Stimulated activated CD4-positive, alpha-beta T cell treated with anti-CD3 and anti-CD28 coated beads, Interleukin-1b, Interleukin-23, amount 100 ng/mL, for 1 hour (primary cell): ENCODE measurements around the gene MMP15.
"Not testable (repeated sequence)": the region's sequence is repeated elsewhere in the genome, so short reads cannot be mapped to it uniquely, and the experiment has no call there.

Source experiments
- DNase-seq, 2 donors: peaks; one replicate each; pipeline ENCODE4 v3.0.0-alpha.2; 2020; ENCODE audit warnings: low read depth in 2 of 2

The MMP15 gene

DNA sequence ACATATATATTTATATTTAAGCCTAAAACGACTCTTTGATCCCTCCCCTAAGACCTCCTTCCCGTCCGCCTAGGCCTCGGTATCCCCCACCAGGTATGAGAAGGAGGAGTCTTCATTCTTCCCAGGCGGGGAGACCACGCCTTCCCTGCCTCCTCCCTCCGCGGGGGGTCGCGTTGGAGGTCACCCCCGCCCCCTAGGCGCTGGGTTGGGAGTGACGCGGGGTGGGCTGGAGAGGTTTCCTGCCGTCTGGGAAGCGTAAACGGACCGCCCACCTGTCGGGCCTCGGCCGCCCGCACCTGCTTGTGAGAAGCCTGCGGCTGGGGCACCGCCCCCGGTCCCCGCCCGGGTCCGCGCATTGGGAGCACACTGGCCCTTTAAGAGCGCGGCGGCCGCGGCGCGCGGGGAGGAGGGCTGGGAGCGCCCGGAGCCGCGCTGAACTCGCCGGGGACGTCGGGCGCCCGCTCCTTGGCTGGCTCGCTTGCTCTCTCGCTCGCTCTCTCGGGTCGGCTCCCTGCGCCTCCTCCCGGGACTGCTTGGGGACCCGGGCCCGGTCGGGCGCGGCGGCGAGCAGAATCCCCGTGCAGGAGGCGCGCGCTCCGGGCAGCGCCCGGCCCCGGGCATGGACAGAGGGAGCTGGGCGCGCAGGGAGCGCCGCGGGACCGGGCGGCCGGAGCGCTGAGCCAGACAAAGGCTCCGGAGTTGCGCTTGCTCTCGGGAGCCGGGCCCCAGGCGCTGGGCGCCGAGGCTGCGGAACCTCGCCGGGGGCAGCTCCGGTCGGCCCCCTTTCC, at the start of gene MMP15:
Gene MMP15, plus strand, starts transcription at position 404 of the 788 bp plus-strand sequence. CDS start 597 bp downstream, outside the sequence.
- peak; percentile 6 to 46 for DNase-seq

DNA sequence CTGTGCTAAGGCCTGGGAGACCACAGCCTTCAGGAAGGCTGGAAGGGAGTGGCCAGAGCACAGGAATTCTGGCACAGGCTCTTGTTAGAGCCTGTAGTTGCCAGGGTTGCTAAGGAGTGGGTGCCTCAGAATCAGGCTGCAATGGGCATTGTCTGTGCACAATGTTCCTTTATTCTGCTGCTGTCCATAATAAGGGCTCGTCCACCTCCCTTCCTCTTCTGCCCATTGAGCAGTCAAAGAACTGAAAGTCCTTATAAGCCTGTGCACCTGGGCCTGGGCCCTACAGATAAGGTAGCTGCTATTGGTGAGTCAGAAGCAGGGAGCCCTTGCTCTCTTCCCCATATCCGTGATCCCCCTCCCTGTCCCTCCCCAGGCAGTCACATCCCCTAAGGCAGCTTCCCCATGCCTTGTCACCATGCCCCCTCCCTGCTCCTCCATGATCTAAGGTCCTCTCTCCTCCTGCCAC, 49.2 kb upstream of the MMP15 start:
- DNase-seq: no peak

DNA sequence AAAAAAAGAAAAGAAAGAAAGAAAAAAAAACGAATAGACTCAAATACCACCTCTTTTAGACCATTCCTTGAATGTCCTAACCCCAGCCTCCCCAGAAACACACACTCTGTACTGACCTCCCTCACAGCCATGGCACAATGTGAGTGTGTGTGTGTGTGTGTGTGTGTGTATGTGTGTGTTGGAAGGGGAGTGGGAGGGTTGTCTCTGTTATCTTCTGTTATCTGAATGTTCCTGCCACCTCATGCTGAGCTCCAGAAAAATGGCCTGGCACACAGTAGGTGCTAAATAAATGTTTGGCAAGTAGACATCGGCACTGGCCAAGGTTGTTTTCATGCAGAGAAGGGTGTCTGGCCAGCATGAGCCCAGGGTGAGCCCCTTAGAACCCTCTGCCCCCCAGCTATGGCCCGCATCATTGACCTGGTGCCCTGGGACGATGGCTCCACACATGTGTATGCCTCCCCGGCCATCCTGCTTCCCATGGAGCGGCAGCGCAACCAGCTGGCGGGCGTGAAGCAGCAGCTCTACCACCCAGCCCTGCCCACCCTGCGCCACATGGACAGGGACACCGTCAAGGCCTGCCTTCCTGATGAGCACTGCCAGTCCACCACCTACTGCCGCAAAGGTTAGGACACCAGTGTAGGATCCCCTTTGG, 48.0 kb upstream of the MMP15 start:
- DNase-seq: no peak

DNA sequence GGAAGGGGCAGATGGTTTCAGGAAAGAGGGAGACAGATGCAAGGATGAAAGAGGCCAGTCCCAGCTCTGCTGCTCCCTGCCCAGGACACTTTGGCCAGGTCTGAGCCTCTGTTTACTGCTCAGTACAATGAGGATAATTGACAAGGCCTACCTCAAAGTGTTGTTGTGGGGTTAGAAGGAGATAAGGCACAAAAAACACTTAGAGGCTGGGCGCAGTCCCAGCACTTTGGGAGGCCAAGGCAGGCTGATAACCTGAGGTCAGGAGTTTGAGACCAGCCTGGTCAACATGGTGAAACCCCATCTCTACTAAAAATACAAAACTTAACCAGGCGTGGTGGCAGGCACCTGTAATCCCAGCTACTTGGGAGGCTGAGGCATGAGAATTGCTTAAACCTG, 47.5 kb upstream of the MMP15 start:
- DNase-seq: not testable (repeated sequence)

DNA sequence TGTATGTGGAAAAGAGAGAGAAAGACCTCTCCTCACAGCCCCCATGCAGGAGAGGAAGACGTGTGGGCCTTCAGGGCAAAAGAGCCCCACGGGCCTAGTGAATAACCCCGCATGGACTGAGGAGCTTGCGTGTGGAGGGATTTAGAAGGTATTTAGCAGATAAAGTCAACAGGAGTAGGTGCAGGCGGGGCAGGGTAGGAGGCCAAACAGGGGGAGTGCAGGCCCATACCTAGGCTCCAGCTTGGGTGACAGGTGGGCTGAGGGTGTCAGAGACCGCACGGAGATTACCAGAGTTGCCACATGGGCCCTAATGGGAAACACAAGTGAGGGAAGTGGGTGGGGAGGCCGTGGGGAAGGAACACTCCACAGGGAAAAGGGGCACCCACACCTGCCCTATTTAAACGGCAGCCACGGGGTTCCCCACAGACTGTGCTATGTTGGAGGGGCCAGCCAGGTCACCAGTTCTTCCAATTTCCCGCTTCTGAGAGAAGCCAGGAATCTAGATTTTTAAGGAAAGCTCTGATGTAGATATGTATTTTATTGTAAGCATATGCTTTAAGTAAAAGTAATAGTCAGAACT, 46.5 kb upstream of the MMP15 start:
- DNase-seq: no peak

DNA sequence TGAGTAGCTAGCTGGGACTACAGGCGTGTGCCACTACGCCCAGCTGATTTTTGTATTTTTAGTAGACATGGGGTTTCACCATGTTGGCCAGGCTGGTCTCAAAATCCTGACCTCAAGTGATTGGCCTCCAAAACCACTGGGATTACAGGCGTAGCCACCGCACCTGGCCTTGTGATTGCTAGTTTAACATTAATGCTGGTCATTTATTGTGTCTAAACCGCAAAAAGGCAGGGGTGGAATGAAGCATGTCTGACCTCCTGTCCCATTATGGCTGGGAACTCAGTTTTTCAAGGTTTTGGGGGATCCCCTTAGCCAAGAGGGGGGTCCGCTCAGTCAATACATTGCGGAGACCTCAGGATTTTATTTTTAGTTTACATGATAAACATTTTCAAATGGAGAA, 43.9 kb upstream of the MMP15 start:
- no peak for DNase-seq

DNA sequence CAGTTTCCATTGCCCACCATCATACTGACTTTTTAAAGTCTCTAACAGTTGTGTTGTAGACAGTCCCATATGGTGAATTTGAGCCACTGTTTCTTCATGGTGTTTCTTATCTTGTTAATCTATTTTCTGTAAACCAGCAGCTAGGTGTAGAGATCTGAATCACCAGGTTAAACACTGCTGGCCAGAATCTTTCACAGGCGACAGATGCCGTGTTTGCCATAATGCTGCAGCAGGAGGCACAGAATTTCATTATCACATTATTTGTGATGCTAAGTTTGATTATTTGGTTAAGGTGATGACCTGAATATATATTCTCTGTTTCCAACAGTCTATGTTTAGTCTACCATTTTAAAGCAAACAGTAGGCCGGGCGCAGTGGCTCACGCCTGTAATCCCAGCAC, 43.2 kb upstream of the MMP15 start:
- no peak for DNase-seq

DNA sequence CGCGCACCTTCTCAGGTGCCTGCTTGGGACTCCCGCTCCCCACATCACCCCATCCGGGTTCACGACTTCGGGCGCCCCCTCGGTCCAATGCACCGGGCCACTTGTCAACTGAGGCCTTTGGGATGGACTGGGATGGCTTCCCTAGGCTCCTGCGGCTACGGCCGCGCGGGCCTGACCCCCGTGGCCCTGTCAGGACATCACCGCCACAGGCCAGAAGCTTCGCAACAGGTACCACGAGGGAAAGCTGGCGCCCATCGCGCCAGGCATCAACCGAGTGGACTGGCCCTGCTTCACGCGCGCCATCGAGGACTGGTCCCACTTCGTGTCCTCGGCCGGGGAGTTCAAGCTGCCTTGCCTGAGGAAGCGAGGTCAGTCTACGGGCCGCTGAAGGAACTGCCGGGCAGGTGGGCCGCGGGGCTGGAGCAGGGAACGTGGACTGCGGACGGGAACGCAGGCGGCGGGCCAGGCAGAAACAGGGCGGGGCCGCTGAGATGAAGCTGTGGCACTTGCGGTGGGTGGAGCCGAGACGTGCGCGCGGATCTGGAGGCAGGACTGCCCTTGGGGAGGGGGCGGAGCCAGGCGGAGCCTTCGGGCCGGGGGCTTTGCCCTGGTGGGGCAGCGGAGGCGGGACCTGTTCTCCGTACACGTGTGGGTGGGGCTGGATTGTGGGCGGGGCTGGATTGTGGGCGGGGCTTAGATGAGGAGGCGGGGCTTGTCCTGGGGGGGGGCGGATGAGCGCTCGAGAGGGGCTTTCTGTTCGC, 40.9 kb upstream of the MMP15 start:
- peak; percentile 83 to 86 for DNase-seq

DNA sequence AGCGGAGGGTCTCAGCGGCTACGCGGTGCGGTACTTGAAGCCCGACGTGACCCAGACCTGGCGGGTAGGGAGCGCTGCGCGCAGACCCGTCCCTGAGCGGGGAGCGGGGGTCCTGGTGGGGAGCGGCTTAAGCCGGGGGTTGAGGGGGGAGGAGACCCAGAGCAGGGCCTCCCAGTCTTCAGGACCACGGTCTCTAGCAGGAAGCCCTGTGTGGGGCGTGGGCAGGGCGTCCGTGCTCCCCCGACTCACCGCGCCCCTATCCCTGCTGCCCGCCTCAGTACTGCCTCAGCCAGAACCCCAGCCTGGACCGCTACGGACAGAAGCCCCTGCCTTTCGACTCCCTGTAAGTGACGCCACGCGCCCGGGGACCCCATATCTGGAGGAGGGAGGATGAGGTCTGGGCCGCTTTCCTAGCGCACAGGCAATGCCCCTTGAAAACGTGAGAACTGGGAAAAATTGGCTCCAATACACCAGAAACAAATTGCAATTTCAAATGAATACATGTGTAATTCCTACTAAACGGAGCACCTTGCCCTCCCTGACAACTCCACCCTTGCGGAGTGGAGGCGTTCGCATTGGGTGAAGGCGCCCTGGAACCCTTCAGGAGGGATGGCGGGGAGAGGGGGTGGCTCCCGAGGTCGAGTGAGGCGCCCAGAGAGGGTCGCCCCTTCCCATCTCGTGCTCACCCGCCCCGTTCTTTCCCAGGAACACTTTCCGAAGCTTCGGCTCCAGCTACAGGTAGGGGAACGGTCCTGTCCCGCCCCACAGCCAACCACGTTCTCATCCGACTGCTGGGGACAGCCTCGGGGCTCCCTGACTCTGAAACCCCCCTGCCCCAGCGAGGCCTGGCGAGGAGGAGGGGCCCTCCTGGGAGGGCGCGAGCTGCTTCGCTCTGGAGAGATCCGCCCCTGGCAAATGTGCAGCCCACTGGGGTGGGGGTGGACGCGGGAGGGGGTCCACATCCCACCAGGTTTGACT, 40.1 kb upstream of the MMP15 start:
- DNase-seq: no peak

DNA sequence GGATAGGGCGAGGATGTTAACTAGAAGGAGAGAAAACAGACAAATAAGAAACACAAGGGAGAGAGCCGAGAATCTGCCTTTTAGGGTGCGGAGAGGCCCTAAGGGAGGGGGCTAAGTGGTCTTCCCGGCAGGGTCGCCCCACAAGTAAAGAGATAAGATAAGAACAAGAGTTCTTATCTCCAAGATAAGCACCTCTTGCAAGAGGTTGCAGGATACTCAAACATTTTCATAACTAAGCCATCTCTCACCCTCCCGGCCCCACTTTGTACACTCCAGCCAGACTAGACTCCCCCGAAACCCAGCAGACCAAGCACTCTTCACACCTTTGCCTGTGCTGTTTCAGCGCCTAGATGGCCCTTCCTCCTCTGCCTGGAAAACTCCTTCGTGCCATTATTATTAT, 39.4 kb upstream of the MMP15 start:
- no peak for DNase-seq

DNA sequence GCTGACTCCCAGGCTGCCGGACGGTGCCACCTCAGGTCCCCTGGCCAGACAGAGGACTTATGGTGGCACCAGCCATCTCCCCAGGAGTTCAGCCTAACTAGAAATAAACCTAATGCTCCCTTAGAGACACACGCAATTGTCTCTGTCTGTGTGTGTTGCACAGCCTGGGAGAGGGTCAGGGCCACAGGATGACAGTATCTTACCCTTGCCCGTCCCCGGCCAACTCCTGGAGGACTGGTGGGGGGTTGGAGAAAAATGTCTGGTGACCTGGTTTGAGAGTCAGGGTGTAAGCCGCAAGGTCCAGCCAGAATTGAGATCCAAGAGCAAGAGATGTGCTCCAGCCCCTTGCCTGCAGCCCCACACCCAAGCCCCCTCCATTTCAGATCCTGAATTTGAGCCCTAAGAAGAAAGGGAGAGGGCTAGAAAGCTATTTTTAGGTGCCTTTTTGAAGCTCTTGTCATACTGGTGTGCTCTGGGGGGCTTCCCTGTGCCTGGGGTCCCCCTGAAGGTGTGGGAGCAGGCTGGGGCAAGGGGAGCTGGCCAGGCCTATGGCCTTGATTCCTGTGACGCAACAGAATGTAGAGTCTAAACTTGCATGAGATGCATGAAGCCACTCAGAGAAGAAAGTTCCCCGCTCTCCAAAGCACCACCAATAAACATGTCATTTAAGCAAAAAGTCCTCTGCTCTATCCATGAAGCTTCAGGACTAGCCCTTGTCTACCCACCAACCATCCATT, 37.9 kb upstream of the MMP15 start:
- no peak for DNase-seq

DNA sequence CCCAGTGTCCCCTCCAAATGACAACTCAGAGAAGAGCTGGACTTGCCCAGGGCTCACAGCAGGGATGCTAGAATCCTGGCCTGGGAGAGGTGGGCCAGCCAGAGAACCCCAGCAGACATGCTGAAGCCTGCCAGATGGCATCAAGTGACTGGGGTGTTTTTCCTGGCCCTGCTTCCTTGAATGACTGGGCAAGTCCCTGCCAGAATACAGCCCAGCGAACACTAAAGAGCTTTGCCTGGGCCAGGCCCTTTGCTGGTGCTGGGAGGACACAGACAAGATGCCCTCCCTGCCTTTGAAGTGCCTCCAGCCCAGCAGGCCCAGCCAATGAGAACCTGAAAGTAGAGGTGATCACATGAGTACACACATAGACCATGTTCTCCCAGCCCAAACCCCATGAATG, 36.6 kb upstream of the MMP15 start:
- DNase-seq: no peak

DNA sequence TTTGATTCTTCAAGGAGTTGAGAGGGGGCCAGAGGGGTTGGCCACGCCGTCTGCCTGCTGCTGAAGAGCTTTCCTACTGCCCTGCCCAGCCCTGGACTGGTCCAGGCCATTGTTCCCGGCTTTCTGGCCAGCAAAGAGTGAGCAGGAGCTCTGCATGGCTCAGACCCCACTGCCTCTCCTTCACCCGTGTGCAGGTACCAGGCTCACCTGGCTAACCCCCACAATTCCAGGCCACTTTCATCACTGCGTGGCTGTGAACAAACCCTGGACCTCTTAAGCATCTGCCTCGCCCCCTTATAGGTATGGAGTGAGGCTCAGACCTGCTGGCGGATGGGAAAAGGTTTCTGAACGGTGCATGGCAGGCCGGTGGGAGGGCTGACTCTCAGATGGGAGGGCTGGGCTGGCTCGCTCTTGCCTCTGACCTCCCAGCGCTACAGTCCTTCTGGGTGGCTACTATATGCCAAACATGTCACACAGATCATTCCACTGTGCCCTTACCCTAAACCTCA, 33.9 kb upstream of the MMP15 start:
- DNase-seq: no peak

DNA sequence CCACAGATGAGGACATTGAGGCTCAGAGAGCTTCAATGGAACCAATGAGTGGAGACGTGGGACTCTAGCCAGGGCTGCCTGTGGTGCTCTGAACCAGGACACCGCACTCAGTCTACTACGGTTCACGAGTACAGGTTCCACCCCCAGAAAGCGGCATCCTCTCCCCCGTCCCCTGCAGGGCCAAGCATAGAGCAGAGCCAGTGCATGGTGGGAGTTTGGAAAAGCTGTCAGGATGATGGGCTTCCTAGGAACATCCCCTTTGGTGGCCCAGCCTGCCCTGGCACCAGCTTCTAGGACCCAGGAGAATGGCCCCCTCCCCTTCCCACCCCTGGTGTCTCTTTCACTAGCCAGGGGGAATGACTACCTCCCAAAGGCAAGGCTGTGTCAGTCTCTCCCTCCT, 33.5 kb upstream of the MMP15 start:
- no peak for DNase-seq

DNA sequence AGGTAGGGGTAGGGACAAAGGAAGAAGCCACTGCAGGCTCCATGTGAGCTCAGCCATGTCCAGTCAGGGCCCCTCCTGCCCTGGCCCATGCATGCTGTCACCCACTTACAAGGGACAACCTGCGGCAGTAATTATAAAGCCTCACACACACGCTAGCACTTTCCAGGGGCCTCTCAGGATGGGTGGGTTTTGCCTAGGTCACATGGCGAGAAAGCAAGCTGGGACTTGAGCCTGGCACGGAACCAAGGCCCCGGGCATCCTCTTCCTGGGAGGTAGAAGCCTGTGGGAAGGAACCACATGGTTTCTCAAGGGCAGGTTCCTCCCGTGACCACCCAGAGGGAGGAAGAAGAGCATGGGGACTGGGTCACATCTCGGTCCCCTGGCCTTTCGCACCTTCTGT, 32.1 kb upstream of the MMP15 start:
- no peak for DNase-seq

DNA sequence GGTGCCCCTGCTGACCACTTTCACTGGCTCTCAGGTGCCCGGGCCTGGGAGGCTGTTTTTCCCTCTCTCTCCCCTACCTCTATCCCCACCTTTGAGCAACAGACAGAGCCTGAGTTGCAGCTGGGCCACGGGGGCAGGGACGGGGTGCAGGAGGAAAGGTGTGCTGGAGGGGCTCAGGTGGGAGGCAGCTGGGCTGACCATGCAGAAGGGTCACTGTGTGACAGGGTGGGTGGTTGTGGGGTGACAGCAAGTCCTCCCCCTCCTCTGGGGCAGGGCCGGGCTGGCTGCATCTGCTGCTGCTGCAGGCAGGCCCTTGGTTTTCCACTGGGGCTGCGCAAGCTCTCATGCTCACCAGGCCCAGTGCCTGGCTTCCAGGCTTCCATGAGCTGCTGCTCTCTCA, 31.7 kb upstream of the MMP15 start:
- DNase-seq: no peak

DNA sequence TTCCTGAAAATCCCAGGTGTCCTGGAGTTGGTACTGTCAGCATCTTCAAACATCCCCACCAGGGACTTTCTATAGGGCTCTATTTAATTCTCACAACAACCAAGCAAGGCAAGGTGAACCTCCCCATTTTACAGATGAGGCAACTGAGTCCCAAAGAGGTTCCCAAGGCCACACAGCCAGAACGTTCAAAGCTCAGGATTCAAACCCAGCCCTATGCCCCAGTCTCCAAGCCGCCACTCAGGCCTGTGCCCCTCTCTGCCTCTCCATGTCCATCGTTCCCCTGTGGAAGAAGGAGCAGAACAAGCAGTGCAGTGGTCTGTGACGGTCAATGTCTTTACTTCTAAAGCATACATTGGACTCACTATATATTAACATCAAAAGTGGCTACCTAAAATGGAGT, 31.2 kb upstream of the MMP15 start:
- DNase-seq: no peak

DNA sequence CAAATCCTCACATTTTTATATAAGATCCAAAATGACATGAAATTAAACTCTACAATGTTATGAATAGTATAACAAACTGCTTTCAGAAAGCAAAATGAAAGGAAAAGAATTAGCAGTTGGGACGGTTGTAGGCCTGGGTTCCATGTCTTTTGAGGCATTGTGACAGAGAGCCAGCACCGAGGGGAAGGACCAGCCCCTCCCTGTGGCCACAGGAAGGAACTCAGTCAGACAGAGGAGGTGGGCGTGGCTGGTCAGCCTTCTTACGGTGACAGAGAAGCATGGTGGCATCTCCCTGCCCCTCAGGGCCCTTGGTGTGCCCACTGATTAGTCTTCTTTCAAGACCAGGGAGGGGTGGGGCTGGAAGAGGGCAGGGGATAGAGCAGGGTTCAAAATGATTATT, 30.8 kb upstream of the MMP15 start:
- DNase-seq: no peak

DNA sequence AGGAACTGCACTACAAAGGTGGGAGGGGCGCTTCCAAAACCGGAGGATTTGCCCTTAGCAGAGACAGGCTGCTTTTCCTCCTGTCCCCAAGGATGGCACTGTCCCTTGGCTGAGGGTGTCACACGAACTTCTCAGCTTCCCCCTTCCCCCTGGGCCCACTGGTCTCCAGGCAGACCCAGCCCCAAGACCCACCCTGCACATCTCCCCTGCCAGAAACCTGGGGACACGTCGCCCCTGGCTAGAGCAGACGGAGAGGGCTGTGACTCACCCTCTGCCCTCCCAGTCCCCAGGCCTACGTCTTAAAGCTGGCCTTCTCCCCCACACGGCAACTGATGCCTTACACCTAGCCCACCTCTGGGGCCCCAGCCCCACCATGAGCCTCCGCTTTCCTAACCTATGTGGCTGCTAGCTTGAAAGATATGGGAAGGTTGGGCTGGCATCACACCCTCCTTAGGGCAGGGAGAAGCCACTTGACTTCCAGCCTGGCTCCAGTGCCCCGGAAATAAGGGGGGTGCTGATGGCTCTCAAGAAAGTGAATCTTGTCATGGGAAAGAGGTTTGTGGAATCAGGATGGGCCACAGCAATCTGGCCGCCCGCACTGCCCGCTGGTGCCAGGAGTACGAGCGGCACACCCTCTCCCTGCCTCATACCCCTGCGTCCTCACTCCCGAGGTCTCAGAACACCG, 29.7 kb upstream of the MMP15 start:
- DNase-seq: no peak
